RWPE1 (cell line): ENCODE results near the gene GPR150.
A peak's percentile ranks its signal among the peaks of the same experiment; 100 is the strongest.
"Not testable (repeated sequence)": the region's sequence is repeated elsewhere in the genome, so short reads cannot be mapped to it uniquely, and the experiment has no call there.

Experiments
- CTCF ChIA-PET: fragments of 350-600 bp; sonication (Branson Sonifier 250); formaldehyde crosslinking; extraction: SDS; loops from one replicate; lab custom pipeline; 2021; lab: Yijun Ruan, JAX
- POLR2A ChIA-PET: fragments of 400-600 bp; formaldehyde crosslinking; extraction: SDS; loops from one replicate; lab custom pipeline; 2020; ENCODE audit warnings: antibody characterized with exemption; ENCODE audit not compliant: low non-redundant PET; lab: Yijun Ruan, JAX
- DNase-seq: peaks from one replicate; pipeline ENCODE4 v3.0.0; 2012; ENCODE audit warnings: low spot score
- H3K27ac ChIP-seq: fragments of 450-650 bp; 2 replicates; pipeline ENCODE4 v1.5.1; 2017
- CTCF ChIP-seq: fragments of 450-650 bp; conservative IDR thresholded peaks from 2 replicates; pipeline ENCODE4 v1.5.1; 2017; ENCODE audit warnings: low read depth, mild to moderate bottlenecking

Gene GPR150

DNA sequence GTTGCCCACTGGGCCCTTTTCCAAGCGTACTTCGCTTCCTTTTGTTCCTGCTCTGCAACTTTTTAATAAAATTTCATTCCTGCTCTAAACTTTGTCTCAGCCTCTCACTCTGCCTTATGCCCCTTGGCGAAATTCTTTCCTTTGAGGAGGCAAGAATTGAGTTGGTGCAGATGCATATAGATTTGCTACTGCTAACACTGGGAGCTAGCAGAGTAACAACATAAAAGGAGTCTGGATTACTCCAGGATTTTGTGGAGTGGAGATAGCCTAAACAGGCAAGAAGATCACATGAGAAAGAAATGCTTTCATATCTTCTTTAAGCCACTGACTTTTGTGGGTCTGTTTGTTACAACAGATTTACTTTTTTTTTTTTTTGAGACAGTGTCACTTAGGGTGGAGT is 13.8 kb downstream of the GPR150 start:
- no peak for DNase-seq
- H3K27ac ChIP-seq, result no peak overlapping the region
- TF ChIP-seq CTCF, result no peak
- POLR2A ChIA-PET, result no interaction called here
- CTCF ChIA-PET, result no interaction called here

GRCh38 chr5:95634081-95634480 is 14.2 kb downstream of the GPR150 start:
- DNase-seq, result no peak
- TF ChIP-seq CTCF, result no peak
- CTCF ChIA-PET, result no interaction called here
- POLR2A ChIA-PET, result no interaction called here
- H3K27ac ChIP-seq, result no peak overlapping the region

DNA sequence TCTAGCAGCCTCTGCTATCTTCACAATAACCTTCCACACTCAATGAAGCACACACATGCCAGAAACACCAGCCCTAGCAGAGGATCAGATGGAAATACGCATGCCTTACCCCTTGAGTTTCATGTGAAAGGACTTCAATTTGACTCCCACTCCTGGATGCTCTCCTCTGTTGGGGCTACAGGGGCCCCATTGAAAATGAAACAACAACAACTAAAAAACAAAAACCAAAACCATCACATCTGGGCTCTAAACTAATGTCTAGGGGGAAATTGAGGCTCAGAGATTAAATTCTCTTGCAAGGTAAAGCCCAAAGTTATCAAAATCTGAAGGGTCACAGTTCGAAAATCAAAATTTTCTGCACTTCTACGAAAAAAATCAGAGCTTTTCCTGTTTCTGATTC is 18.7 kb downstream of the GPR150 start:
- ChIA-PET POLR2A (no interaction called here), CTCF (no interaction called here)
- H3K27ac ChIP-seq, result no peak overlapping the region
- TF ChIP-seq CTCF, result no peak
- no peak for DNase-seq

DNA sequence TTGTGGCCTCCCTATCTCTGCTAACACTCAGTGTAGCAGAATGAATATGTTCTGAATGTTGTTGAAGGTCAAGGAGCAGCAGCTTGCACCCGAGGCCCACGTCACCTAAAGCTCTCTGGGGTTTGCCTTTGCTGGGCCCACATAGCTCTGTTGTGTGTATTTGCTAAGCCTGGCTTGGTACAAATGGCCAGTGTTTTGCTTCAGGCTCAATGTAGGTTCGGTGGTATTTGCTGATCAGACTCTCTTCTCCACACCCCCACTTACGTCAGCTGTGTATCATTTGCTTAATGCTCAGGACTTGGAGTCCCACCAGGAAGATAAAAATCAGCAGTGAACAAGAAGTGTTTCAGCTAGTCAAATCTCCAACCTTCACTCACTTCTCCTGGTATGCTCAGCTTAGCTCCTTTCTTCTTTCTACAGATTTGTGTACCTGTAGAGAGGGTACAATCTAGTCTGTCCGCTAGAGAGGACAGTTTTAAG is 21.9 kb downstream of the GPR150 start:
- DNase-seq, result no peak
- POLR2A ChIA-PET, result no interaction called here
- TF ChIP-seq CTCF, result no peak
- no peak overlapping the region for H3K27ac ChIP-seq
- CTCF ChIA-PET, result interaction anchor here (1.0 to 2.5 kb wide), 2 partner anchors 139 to 196 kb away, joined by 7 to 14 read pairs; no protein-coding TSS in a partner anchor

GRCh38 chr5:95643152-95643551 is 23.3 kb downstream of the GPR150 start:
- POLR2A ChIA-PET, result no interaction called here
- CTCF ChIA-PET, result interaction anchor here (0.6 to 2.5 kb wide), 10 partner anchors 13 to 753 kb away, joined by 3 to 14 read pairs (median 3); no protein-coding TSS in a partner anchor
- no peak for DNase-seq
- no peak overlapping the region for H3K27ac ChIP-seq
- no peak for TF ChIP-seq CTCF

DNA sequence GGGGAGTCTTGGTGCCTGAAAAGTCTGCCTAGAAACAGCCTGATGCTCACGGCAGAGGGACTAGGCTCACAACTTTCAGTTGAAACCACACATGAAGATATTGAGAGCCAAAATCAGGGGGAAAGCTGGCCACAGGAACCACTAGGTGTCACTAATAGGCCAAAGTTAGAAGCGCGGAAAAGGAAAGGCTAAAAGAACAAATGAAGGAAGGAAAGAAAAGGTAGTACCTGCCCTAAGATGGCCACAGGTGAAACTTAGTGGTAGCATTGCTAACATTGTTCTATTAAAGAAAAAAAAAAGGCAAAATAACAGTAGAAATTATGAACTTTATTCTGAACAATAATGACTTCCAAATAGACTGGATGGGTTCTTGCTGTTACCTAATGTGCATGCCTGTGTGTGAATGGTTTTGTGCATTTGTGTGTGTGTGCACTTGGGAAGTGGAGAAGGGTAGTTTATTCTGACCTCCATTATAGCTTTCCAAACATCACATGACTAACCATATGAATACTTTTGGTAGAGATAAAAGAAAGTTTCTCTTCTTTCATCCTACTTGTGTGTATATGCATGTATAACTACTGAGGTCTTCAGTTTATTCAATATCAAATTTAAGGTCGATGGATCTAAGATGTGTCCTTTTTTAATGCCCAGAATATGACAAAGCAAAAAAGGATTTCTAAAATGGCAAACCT is 24.6 kb downstream of the GPR150 start:
- no peak overlapping the region for H3K27ac ChIP-seq
- ChIA-PET CTCF (interaction anchor here (0.5 to 2.0 kb wide), 14 partner anchors 9 to 654 kb away, joined by 3 to 8 read pairs (median 4); partner anchors contain the start of gene RHOBTB3), POLR2A (no interaction called here)
- peak; percentile 91 for TF ChIP-seq CTCF
- peak; percentile 67 for DNase-seq

- ChIA-PET CTCF (interaction anchor here (0.7 to 1.2 kb wide), 4 partner anchors 86 to 202 kb away, joined by 3 to 5 read pairs (median 4); no protein-coding TSS in a partner anchor), POLR2A (interaction anchor here (0.7 kb wide), 1 partner anchor 85 kb away, joined by 6 read pairs; the partner anchor contains the start of gene RHOBTB3)
- not testable (repeated sequence) for DNase-seq
- peak overlapping the region; percentile 92 for H3K27ac ChIP-seq
Observed at GRCh38 chr5:95646226-95646568, 26.3 kb downstream of the GPR150 start.
